ENCODE data around the gene ADRA2B. TPM values are rescaled to one million over a fixed set of nuclear protein-coding genes. Genes with fewer than 3 reads are reported as not detected.
"Not testable (repeated sequence)": the region's sequence is repeated elsewhere in the genome, so short reads cannot be mapped to it uniquely, and the experiment has no call there.

The ADRA2B gene
- total RNA-seq, 1 experiment from 2014 or later: 2.7 TPM

DNA sequence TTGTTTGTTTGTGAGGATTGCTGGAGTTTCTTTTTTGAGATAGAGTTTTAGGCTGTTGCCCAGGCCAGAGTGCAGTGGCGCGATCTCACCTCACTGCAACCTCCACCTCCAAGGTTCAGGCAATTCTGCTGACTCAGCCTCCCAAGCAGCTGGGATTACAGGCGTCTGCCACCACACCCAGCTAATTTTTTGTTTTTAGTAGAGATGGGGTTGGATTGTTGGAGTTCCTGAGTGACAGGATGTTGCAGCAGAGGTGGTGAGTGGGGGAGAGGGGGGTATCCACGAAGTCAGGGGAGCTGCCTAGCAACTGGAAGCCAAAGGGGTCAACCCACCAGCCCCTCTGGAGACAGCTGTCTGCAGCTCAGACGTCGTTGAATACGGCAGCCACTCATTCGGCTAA lies 46.5 kb downstream of the ADRA2B start:
- H3K27me3 Mint-ChIP-seq (ENCODE audit: low read depth); H3K9me3 ChIP-seq (ENCODE audit: control insufficient read depth, low read depth, low read length); H3K27me3 ChIP-seq (ENCODE audit: insufficient read depth, low read length); H3K27ac ChIP-seq (ENCODE audit: insufficient read length, low read depth, low read length); H3K36me3 Mint-ChIP-seq (ENCODE audit: insufficient read depth in 1 of 3, low read depth in 3 of 3); H3K79me2 ChIP-seq (ENCODE audit: insufficient read depth, low read length); H2BK20ac ChIP-seq (ENCODE audit: low read depth, low read length, poor library complexity, severe bottlenecking); H3K4me1 ChIP-seq (ENCODE audit: insufficient read depth, low read length); H3K23ac ChIP-seq (ENCODE audit: insufficient read length, low read depth, low read length); H3K23me2 ChIP-seq (ENCODE audit: insufficient read length, low read depth, low read length, poor library complexity, severe bottlenecking); H2BK120ac ChIP-seq (ENCODE audit: low read depth, low read length, poor library complexity, severe bottlenecking); H3T11ph ChIP-seq (ENCODE audit: low read length); H3K56ac ChIP-seq (ENCODE audit: insufficient read length, low read depth, low read length); H4K20me1 ChIP-seq (ENCODE audit: control insufficient read depth, insufficient read depth, insufficient read length); H3K9me3 Mint-ChIP-seq; H4K91ac ChIP-seq (ENCODE audit: insufficient read length, low read depth, low read length); H3K4ac ChIP-seq (ENCODE audit: low read depth, low read length); H2BK12ac ChIP-seq (ENCODE audit: insufficient read length, low read depth, low read length); H2AFZ ChIP-seq (ENCODE audit: low read length); H3K18ac ChIP-seq (ENCODE audit: insufficient read length, low read depth, low read length); H2BK15ac ChIP-seq (ENCODE audit: low read depth, low read length); H2BK5ac ChIP-seq (ENCODE audit: insufficient read length, low read length); H3K9ac ChIP-seq (ENCODE audit: extremely low read depth, insufficient read length, low read length); H3K4me3 Mint-ChIP-seq; DNase-seq; H4K5ac ChIP-seq (ENCODE audit: insufficient read length, low read depth, low read length); H2AK5ac ChIP-seq (ENCODE audit: insufficient read length, low read length); H3K79me1 ChIP-seq (ENCODE audit: insufficient read depth, low read depth, low read length, poor library complexity, severe bottlenecking); H3K14ac ChIP-seq (ENCODE audit: insufficient read depth, low read length); H4K8ac ChIP-seq (replicated peaks; ENCODE audit: insufficient read length, low read depth, low read length); H3K4me2 ChIP-seq (ENCODE audit: insufficient read depth, insufficient read length, low read length): not testable (repeated sequence)
- WGBS (ENCODE audit: extremely low coverage, insufficient read length, low lambda C conversion rate): no CpG with 5 or more reads among the region's 8 CpGs
- peaks cover 3 to 12% of the 10 kb centered on the region in 2 experiments for H3K4me1 Mint-ChIP-seq
- peak overlapping the region in 1 of 3 experiments; percentile 55; a peak in 1 of 7 replicates for H3K27ac Mint-ChIP-seq

DNA sequence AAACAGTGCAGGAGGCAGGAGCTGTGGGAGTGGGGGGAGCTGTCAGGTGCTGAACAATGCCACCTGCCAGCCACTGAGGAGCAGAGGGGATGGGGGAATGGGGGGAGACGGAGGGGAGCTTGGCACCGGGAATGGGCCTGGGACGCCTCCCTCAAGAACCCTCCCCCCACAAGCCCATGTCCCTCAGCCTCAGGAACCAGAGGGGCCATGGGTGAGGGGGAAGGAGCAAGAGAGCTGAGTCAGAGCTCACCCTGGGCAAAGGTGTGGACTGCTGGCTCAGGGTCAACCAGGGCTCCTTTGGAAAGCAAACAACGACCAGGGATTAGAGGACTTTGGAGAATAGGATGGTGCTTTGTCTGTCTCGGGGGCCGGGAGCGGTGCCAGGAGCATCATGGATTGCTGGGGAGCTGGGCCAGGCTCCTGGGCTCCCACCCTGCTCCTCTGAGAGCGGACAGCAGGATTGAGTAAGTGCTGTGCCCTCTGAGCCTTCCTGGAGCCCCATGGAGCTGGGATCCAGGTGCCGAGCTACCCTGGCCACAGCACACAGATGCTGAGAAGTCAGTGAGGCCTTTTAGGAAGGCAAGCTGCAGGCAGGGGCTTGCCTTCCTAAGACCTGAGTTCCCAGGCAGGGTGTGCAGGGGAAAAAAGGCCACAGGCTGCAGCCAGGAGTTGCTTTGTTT lies 48.3 kb downstream of the ADRA2B start:
- not testable (repeated sequence) for H3K9me3 ChIP-seq (ENCODE audit: control insufficient read depth, low read depth, low read length); H2AK5ac ChIP-seq (ENCODE audit: insufficient read length, low read length); H4K5ac ChIP-seq (ENCODE audit: insufficient read length, low read depth, low read length); H3K23me2 ChIP-seq (ENCODE audit: insufficient read length, low read depth, low read length, poor library complexity, severe bottlenecking); H3K27ac Mint-ChIP-seq; H2BK20ac ChIP-seq (ENCODE audit: low read depth, low read length, poor library complexity, severe bottlenecking); H3K4me2 ChIP-seq (ENCODE audit: insufficient read depth, insufficient read length, low read length); H3K79me2 ChIP-seq (ENCODE audit: insufficient read depth, low read length); H3K18ac ChIP-seq (ENCODE audit: insufficient read length, low read depth, low read length); H2BK15ac ChIP-seq (ENCODE audit: low read depth, low read length); H2AFZ ChIP-seq (ENCODE audit: low read length); H4K91ac ChIP-seq (ENCODE audit: insufficient read length, low read depth, low read length); H3K56ac ChIP-seq (ENCODE audit: insufficient read length, low read depth, low read length); H3K9me3 Mint-ChIP-seq; H2BK120ac ChIP-seq (ENCODE audit: low read depth, low read length, poor library complexity, severe bottlenecking); H3K4ac ChIP-seq (ENCODE audit: low read depth, low read length); H3K23ac ChIP-seq (ENCODE audit: insufficient read length, low read depth, low read length); H3T11ph ChIP-seq (ENCODE audit: low read length); H4K20me1 ChIP-seq (ENCODE audit: control insufficient read depth, insufficient read depth, insufficient read length); H3K9ac ChIP-seq (ENCODE audit: extremely low read depth, insufficient read length, low read length); H3K36me3 Mint-ChIP-seq (ENCODE audit: insufficient read depth in 1 of 3, low read depth in 3 of 3); H4K8ac ChIP-seq (replicated peaks; ENCODE audit: insufficient read length, low read depth, low read length); H3K4me3 Mint-ChIP-seq; DNase-seq; H3K27me3 ChIP-seq (ENCODE audit: insufficient read depth, low read length); H2BK5ac ChIP-seq (ENCODE audit: insufficient read length, low read length); H3K79me1 ChIP-seq (ENCODE audit: insufficient read depth, low read depth, low read length, poor library complexity, severe bottlenecking); H3K4me1 ChIP-seq (ENCODE audit: insufficient read depth, low read length); H3K27me3 Mint-ChIP-seq (ENCODE audit: low read depth); H3K14ac ChIP-seq (ENCODE audit: insufficient read depth, low read length); H3K27ac ChIP-seq (ENCODE audit: insufficient read length, low read depth, low read length); H2BK12ac ChIP-seq (ENCODE audit: insufficient read length, low read depth, low read length)
- WGBS (ENCODE audit: extremely low coverage, insufficient read length, low lambda C conversion rate): no CpG with 5 or more reads among the region's 9 CpGs
- peaks cover 3 to 12% of the 10 kb centered on the region in 2 experiments for H3K4me1 Mint-ChIP-seq

Data from H9 (cell line).